ENCODE measurements around the gene METRNL.
"Not testable (repeated sequence)": the region's sequence is repeated elsewhere in the genome, so short reads cannot be mapped to it uniquely, and the experiment has no call there.

METRNL gene

DNA sequence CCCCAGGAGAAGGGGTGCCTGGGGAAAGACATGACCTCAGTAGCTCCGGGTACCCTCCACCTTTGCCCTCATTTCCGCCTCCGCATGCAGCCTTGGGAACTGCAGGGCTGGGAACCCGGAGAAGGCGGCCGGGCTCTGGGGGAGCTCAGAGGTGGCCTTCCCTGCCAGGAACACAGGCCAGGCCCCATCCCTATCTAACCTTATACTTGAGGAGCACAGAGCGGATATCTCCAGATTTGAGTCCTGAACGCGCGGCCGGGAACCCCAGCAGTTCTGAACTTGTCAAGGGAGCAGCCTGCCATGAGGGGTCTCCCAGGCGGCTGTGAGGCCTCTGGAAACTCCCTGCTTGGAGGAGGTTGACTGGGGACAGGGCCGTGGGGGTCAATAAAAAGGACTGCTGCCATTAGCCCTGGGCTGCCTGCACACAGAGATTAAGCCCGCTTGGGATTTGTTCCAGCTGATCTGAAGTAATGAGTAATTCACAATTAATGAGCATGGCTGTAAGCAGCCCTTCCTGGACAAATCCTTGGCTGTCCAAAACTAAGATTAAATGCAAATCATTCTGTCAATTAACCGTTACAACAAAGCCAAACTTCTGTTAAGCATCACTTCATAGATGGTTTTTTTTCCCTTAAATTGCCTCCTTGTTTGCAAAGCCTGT, 26.3 kb upstream of the METRNL start:
- no peak for DNase-seq

DNA sequence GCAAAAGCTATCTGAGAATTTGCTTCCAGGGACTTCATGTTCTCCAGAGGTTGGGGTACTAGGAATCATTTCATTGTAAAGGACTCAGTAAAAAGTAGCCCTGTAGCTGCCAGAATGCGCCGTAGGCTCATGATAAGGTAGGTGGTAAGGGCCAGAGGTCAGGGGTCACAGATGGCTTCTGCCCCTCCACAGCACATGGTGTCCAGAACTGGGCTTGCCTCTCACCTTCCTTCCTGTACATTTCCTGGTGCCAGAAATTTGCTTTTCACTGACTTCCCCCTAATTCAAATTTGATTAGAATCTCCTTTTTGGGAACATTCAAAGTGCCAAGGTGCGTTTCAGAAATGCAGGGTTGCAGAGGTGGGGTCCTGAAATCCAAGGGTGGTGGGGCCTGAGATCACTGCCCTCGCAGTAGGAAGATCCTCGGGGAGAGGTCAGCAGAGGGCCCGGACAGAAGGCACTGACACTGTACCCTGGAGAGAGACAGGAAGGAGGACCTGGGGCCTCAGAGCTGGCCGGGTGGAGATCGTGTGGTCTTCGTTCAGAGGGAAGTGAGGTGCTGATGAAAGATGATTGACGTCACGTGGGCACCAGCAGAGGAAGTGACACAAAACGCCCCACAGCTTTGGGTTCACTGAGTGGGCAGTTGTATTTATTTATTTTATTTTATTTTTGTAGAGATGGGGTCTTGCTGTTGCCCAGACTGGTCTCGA, 25.5 kb upstream of the METRNL start:
- no peak for DNase-seq

DNA sequence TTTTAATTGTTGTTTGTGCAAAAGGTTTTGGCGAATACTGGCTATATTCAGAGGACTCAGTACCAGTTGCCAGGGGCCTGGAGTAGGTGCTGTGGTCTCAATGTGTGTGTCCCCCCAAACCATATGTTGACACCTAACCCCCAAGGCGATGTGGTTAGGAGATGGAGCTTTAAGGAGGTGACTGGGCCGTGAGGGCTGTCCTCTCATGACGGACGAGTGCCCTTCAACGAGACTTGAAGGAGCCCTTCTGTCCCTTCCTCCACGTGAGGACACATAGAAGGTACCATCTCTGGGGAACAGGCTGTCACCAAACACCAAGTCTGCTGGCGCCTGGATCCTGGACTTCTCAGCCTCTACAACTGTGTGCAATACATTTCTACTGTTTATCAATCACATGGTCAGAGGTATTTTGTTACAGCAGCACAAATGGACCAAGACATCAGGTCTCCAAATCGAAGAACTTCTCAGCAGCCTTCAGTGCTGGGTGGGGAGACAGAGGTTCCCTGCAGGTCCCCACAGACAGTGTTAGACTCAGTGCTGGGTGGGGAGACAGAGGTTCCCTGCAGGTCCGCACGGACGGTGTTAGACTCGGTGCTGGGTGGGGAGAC, 24.8 kb upstream of the METRNL start:
- DNase-seq = no peak

DNA sequence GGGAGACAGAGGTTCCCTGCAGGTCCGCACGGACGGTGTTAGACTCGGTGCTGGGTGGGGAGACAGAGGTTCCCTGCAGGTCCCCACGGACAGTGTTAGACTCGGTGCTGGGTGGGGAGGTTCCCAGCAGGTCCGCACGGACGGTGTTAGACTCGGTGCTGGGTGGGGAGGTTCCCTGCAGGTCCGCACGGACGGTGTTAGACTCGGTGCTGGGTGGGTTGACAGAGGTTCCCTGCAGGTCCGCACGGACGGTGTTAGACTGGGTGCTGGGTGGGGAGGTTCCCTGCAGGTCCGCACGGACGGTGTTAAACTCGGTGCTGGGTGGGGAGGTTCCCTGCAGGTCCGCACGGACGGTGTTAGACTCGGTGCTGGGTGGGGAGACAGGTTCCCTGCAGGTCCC, 24.2 kb upstream of the METRNL start:
- not testable (repeated sequence) for DNase-seq

DNA sequence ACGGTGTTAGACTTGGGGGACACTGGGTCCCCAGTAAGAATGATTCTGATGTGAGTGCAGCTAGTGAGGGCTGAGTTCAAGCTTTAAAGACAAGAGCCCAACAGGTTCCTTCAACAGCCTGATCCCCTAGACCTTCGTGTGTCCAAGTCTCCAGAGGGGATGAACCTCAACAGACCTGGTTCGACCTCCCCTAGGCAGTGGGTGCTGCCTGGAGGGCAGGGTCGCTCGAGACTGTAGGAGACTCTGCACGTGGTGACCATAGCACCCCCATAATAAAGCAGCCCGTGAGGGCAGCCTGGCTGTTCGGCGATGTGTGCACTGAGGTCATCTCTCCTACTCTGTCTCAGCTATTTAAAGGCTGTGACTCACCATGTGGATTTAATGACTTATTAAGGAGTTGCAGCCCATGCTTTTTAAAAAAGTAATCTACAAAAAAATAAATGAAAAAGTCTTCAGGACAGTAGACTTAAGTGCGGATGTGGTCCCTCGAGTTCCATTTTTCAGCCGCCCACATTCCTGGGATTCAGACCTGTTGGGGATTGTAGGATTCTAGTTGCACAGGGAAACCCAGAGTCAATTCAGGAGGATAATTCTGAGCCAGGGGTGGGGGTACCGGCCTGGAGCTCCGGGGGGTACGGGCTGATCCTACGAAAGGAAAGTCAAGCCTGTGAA, 23.4 kb upstream of the METRNL start:
- peak; percentile 27 for DNase-seq

DNA sequence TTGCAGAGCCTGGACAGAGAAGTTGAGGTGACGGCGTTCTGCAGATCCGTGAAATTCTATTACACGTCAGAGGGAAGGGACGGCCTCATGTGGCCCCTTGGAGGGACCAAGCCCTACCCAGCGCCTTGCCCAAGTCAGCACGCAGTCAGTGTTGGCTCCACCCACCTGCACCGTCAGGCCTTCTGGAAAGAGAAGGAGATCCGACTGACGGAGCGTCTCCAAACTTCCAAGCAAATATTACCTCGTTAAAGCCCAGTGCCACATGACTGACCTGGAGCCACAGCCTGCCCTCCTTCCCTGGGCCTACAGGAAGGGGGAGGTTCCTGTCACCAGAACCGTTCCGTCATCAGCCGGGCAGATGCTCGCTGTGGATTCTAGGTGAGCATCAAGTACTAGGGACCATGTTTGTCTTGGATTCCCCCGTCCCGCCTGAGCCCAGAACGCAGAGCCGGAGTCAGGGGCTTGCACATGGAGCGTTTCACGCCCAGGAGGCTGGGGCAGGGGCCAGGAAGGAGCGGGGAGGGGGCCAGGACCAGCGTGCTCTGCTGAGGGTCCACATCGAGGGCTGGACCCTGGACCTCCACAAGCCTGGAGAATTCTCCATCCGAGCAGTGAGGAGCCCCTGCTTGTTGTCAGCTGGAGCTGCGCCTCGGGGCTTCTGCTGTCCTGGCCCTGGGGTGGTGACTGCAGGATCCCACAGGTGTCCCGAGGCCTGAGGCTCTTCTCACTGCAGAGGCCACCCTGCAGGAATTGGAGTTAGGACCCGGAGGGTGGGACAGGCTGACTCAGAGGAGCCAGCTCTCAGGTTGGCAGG, 22.6 kb upstream of the METRNL start:
- DNase-seq = no peak

DNA sequence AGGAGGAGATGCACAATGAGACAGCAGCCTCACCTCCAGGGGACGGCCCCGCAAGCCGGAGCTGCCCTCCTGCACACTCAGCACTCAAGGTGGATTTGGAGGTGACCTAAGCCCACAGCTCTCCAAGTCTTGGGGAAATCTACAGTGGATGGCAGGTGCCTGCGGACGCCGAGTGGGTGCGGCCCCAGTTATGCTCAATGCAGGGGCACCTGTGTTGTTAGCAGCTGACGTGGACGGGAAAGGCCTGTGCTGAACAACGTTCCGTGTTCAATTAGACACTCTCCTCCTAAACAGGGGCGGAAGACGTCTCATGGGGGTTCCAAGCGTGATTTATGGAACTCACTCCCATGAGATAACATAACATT, 22.0 kb upstream of the METRNL start:
- no peak for DNase-seq

DNA sequence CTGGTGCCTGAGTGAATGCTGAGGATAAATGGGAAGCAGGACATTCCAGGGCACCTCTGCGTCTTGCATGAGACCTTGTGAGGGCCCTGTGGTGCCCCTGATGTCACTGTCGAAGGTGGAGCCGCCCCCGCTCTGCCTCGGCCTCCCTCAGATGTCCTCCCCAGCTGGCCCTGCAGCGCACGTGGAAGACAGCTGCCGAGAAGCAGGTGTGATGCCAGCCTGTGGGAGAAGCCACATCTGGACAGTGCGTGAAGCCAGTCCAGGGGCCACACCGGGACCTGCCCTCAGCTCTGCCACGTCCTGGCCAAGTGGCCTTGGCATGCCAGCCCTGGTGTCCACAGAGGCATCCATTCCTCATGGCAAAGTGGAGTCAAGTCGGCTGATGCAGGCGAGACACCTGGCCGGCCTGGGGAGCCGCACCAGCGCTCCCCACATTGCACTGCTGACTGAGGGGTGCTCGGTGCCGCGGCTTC, 21.6 kb upstream of the METRNL start:
- no peak for DNase-seq

DNA sequence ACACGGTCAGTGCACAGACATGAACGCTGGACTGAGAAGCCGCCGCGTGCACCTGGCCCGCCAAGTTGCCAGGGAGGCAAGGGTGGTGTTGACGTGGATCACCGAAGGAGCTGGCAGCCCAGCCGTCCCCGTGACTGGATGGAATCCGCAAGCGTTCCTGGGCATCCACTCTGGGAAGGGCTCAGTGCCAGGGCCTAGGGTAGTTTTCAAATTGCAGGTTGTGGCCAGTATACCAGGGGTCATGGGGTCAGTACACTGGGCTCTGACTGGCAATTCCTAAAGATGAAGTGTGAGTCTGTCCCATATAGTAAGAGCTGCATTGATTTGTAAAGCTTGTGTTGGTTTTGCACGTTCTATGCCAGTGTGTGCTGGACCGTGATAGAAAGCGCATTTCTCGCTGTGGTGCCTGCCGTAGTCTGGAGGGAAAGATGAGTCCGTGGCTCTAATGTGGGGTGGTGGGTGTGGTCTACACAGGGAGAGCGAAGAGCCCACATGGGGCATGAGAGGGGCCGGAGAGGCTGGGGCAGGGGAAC, 21.1 kb upstream of the METRNL start:
- no peak for DNase-seq

DNA sequence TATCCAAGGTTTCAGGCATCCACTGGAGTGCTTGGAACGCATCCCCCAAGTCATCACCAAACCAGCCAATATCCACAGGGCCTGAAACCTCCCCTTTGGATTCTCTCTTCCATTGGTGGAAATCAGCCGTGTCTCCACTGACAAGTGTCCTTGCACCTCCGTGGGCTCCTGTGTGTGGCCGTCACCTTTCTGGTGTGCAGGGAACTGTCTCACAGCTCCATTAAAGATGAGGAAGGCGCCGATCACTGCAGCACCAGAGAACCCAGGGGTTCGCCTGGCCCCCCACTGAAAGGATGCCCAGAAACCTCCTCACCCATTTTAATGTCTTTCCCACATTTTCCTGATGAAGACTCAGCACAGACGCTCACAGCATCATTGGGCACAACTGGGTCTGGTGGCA, 17.8 kb upstream of the METRNL start:
- DNase-seq = no peak

DNA sequence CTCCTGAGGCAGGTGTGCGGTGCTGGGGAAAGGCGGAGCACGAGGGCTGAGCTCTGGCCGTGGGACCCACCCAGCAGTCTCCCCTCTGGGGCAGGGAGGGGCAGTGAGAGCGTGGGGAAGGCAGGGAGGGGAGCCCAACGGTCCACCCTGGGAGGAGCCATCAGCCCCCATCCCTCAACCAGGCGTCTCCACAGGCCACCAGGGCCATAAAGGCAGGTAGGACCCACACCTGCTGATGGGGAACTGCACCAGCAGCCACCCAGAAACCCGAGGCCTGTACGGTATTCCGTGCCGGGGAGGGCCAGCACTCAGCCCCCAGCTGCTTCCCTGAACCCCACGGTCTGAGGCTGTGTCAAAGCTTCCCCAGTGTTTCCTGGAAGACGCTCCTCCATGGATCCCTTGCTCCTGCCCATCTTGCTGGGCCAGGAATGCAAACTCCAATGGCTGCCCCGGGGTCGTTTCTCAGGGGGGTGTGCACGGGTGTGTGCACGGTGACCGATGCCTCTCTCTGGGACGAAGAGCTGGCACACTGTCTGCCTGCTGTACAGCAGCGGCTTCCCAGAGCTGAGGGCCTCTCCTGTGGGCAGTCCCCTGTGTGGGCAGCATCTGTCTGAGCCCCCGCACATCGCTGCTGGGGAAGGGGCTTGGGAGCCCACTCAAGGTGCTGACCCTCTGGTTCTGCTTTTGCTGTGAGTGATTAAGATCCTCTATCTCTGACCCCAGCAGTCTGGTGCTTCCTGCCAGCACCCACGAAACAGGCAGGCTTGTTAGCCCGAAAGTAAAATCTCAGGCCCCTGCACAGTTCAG, 17.2 kb upstream of the METRNL start:
- DNase-seq = peak; percentile 29

DNA sequence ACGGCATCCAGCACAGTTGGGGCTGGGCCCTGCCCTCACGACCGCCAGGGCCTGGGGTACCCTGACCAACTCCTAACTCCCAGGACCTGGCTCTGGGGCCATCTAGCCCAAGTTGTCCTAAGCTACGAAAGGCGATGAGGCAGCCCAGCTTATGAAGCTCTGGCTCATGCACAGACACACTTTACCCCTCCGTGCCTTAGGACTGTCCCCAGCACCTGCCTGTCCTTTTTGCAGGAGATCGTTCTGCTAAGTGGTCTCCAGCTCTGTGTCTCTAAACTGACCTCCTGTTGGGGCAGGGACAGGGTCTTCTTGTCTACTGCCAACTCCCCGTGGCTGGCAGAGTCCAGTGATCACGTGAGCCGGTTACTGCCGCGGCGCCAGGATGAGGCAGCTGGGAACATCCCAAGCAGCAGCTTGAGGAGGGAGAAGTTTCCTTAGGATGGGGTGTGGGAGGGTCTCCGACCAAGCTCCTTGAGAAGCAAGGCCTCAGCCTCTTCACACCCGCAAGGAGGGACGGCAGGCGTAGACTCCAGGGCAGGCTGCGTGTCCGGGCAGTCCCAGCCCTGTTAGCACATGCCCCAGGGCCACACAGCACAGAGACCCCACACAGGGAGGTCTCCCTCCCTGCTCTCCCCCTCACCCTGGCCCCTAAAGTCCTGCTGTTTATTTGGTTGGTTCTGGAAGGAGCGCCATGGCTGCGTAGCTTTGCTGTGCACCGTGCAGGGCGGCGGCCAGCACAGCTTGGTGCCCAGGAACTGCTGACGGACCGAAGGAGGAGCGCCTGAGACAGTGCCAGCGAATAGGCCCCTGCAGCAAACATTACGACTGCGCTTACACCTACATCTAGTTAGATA, 16.4 kb upstream of the METRNL start:
- peak; percentile 25 for DNase-seq

DNA sequence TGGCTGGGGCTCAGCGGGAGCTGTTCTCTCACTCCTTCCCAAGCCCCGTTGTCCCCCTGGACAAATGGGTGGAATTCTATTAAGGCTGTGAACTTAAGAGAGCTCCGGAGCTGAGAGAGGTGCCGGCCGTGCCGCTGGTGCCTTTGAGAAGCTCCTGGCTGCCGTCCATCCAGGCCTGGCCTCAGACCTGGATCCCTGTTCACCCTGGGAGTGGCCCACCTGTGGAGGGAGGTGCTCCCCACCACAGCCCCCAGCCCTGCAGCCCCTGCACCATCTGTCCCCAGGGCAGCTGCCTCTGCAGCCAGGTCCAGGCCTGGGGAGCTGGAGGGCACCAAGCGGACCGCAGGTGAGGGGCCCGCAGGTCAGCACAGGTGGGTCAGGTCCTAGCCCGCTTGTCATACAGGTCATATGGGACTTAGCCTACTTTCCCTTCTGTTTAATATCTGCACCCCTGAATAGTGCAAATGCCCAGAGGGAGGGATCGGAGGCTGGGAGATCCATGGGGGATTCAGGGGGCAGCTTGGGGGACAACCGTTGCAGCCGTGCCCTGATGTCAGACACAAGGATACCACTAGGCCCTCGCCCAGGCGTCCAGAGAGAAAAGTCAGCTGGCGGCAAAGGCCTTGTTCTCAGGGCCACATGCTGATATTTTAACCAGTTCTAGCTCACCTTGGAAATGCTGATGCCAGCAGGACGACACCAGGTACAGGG, 15.2 kb upstream of the METRNL start:
- no peak for DNase-seq

DNA sequence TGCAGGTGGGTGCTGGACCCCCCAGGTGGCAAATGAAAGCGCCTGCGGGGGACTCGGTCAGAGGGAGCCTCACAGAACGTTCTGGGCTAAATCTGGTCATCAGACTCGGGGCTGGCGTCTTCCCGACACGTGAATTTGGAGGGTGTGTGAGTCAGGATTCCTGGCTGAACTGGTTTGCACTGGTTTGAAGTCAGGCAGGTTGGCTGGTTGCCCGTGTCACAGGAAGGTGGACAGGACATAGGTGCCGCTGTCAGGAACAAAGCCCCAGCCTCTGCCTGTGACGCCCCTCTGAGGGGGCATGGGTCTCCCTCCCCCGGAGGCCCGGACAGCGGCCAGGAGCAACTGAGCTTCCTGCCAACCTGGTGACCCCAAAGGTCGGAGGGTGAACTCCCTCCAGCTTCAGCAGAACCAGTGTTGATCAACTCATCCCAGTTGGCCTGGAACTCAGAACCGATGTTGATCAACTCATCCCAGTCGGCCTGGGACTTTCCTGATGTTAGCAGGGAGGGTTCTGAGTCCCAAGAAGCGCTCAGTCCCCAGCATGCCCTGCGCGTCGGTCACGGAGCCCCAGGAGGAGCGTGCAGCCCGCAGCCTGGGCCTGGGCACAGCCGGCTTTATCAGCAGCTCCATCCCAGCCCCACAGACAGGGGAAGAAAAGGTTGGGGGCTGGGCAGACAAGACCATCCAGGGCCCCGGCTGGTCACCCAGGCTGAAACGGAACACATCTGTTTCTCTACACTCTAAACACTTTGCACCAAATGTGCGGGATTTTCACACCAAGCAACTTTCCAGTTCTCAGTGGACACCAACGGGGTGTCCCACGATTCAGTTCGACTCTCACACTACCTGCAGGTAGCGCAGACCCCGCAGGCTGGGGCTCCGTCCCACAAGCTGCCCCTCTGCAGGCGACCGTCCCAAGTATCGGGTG, 14.4 kb upstream of the METRNL start:
- peak; percentile 24 for DNase-seq

DNA sequence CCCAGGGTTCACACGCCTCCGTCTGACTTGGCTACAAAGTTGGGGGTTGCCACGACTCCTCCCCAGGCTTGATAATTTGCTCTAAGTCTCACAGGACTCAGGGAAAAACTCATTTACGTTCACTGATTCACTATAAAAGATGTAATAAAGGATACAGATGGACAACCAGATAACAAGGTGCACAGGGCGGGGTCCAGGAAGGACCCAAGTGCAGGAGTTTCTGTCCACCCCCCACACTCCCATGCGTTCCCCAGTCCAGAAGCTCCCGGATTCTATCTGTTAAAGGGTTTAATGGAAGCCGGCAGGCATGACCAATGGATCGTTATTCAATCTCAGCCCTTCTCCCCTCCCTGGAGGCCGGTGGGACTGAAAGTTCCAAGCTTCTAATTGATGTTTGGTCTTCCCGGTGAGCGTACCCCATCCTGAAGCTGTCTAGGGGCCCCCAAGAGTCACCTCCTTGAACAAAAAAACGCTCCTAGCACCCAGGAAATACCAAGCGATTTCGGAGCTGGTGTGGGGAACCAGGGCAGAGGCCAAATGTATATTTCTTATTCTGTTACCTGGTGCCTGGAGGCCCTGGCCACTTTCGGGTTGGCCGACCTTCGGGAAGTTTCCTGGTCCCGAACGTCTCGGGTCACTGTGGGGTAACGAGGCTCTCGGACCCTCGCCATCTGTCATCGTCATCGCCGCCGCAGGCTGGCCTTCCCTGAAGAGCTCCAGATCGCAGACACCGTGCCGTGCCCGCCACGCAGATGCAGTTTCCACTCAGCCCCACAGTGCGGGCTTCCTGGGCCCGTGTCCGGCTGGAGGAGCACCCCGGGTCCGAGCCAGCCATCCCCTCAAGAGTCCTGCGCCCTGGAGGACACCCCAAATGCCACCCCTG, 13.5 kb upstream of the METRNL start:
- DNase-seq = no peak

DNA sequence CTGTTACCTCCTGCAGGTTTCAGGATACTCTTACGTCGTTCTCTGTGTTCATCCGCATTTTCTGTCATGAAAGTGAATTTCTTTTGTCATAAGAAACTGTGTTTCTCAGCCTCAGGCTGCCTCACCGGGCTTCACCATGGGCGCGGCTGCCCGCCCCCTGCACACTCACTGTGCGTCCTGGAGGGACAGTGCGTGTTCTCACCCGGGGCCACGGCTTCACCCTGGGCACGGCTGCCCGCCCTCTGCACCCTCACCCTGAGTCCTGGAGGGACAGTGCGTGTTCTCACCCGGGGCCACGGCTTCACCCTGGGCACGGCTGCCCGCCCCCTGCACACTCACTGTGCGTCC, 12.9 kb upstream of the METRNL start:
- not testable (repeated sequence) for DNase-seq

DNA sequence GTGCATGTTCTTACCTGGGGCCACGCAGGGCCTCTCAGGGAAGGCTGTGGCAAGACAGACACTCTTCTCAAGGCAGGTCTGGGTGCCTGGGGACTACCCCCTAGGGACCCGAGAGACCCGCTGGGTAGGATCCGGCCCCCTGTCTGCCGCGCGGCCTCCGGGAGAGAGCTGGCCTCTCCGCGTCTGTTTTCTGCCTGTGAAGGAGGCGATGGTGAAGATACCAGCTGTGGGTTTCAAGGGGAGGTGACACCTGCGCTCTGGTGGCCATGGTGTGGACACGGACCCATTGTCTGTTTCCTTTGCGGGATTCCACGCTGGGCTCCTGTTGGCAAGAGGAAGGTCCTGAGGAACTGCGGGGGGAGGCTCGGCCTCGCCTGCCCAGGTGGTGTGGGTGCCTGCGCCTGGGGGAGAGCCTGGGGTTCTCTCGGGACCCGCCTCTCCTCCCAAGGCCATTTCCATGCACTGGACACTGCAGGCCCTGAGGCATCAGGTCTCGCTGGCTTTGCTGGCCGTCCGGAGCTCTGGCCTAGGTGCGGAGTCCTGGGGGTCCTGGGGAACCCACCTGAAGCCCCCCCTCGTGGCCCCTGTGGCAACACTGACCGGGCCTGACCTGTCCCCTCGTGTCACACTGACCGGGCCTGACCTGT, 12.2 kb upstream of the METRNL start:
- no peak for DNase-seq

All from activated CD4-positive, CD25-positive, alpha-beta regulatory T cell treated with anti-CD3 and anti-CD28 coated beads, Interleukin-2, amount 50 U/mL, for 72 hours (primary cell).